Stimulated activated CD8-positive, alpha-beta memory T cell treated with anti-CD3 and anti-CD28 coated beads, Interleukin-7, amount 100 ng/mL, for 24 hours (primary cell): ENCODE data around the gene FKBP15.
"Not testable (repeated sequence)": the region's sequence is repeated elsewhere in the genome, so short reads cannot be mapped to it uniquely, and the experiment has no call there.

Experiments
- DNase-seq: peaks from one replicate; pipeline ENCODE4 v3.0.0-alpha.2; 2020; ENCODE audit warnings: low read depth

FKBP15 gene

GRCh38 chr9:113149561-113149960 is 71.5 kb downstream of the FKBP15 start:
- DNase-seq = not testable (repeated sequence)

GRCh38 chr9:113148781-113149510 is 72.1 kb downstream of the FKBP15 start:
- DNase-seq = no peak

- DNase-seq = no peak
These were observed 72.7 kb downstream of the FKBP15 start for GRCh38 chr9:113148372-113148705.

- DNase-seq = no peak
These were observed 77.4 kb downstream of the FKBP15 start for GRCh38 chr9:113143432-113144227.

GRCh38 chr9:113140896-113141295 is 80.2 kb downstream of the FKBP15 start:
- not testable (repeated sequence) for DNase-seq

GRCh38 chr9:113139953-113140352 is 81.1 kb downstream of the FKBP15 start:
- DNase-seq = no peak

- no peak for DNase-seq
These were observed 81.8 kb downstream of the FKBP15 start for GRCh38 chr9:113139225-113139829.

- DNase-seq = no peak
These were observed 82.3 kb downstream of the FKBP15 start for GRCh38 chr9:113138760-113139159.

GRCh38 chr9:113137196-113138168 is 83.6 kb downstream of the FKBP15 start:
- DNase-seq = no peak

- no peak for DNase-seq
These were observed 89.4 kb downstream of the FKBP15 start for GRCh38 chr9:113131689-113132151.

- DNase-seq = no peak
These were observed 91.2 kb downstream of the FKBP15 start for GRCh38 chr9:113129884-113130283.

GRCh38 chr9:113129466-113129865 is 91.6 kb downstream of the FKBP15 start:
- DNase-seq = no peak

GRCh38 chr9:113125386-113126035 is 95.6 kb downstream of the FKBP15 start:
- no peak for DNase-seq

- not testable (repeated sequence) for DNase-seq
These were observed 102.2 kb downstream of the FKBP15 start for GRCh38 chr9:113118829-113119228.
